GM19463 (cell line): ENCODE data around the gene ARMC8.

Source experiments
- ATAC-seq: cut with Tn5 transposase; IDR thresholded peaks from one replicate; pipeline ENCODE4 v1.9.1; 2021; ENCODE audit warnings: mild to moderate bottlenecking, moderate library complexity; ENCODE audit not compliant: unreplicated experiment

Gene ARMC8

DNA sequence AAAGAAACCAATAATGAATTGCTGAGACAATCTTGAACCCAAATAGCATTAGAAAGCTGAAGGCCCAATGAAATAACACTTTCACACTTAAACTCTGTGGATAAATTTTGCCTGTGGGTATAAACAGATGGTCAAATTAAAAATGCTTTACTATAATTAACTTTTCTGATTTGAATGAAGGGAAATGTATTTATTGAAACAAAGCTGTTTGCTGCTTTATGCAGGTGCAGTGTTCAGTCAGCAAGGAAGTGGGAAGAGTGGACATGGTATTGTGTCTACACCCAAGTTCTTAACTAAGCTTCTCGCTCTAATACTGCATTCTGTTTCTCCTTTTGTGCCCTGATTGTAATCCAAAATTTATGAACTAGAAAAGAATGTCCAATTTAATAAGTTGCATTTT is 110.8 kb downstream of the ARMC8 start:
- no peak for ATAC-seq

DNA sequence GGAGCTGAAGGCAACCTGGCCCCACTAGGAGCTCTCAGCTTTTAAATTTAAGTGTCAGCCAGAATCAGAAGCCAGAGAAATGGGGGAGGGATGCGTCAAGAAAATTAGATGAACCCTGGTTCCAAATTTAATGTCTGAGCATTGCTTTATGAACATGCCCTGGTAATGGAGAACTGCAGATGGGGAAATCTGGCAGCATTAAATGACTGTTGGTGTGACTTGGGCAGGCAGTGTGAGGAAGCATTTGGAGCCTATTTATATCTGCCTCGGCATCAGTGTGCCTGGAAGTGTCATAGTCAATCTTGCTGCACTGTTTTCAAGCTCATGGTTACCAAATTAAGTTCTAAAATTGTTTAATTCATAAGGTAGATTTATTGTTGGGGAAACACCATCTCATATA is 113.5 kb downstream of the ARMC8 start:
- no peak for ATAC-seq

DNA sequence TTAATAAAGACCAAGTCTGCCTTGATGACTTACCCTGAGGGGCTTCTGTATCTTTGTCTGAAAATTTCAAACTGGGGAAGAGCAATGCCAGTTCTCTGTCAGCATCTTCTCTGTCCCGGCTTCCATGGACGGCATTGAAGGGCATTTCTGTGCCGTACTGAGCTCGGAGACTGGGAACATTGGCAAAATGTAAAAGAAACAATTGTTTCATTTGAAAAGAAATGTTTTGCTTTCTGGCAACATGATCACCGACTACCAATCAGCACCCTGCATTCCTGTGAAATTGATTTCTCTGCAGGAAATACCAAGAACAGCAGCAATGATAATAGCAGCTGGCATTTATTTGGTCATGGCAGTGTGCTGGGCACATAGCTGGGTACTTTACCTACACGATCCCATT is 116.4 kb downstream of the ARMC8 start:
- no peak for ATAC-seq

DNA sequence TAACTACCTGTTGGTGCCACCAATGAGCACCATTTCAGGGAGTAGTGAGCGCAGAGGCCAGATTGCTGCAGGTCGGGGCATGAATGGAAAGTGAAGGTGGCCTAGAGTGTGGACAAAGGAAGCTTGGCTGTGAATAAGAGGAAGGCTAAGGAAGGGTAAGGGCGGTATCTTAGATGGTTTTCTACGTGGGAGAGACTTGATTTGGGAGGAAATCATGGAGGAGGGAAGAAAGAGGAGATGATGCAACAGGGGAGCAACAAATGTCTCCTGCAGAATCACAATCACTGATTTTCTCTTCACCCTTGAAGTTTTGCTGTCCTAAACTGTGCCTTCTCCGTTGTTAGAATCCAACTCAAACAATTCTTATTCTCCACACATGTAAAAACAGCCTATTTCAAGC is 120.8 kb downstream of the ARMC8 start:
- ATAC-seq, result no peak

DNA sequence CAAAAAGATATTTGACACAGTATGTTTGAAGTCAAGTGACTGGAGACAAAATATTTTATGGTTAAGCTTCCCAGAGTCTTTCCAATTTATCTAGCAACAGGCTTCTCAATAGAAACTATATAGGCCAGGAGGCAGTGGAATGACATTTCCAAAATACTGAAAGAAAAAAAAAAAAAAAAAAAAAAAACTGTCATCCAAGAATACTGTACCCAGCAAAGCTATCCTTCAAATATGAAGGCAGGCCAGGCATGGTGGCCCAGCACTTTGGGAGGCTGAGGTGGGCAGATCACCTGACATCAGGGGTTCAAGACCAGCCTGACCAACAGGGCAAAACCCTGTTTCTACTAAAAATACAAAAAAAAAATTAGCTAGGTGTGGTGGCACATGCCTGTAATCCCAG is 121.7 kb downstream of the ARMC8 start:
- no peak for ATAC-seq

DNA sequence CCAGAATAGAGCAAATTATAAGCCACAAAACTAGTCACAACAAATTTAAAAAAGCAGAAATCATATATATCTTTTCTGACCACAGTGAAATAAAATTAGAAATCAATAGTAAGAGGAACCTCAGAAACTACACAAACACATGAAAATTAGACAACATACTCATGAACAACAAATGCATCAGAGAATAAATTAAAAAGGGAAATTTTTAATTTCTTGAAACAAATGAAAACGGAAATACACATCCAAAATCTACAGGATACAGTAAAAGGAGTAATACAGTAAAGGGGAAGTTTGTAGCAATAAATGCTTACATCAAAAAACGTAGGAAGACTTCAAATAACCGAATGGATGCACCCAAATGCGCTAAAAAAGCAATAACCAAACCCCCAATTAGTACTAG is 123.4 kb downstream of the ARMC8 start:
- no peak for ATAC-seq

DNA sequence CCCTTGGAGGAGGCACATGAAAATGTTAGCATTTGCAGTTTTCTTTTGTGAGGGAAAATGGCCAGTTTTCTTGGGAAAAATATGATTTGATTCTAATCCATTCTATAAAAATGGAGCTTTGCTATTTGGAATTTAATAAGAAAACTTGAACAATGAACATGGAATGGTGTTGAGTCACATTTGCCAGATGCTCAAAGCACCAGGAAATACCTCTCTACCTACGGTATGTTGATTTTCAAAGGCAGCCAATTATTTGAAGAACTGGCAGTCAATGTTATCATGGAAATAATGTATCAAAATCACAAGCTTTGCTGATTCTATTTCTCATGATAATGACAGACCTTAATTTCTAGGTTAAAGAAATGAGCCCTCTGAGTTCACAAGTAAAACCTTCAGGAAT is 127.7 kb downstream of the ARMC8 start:
- ATAC-seq, result no peak

DNA sequence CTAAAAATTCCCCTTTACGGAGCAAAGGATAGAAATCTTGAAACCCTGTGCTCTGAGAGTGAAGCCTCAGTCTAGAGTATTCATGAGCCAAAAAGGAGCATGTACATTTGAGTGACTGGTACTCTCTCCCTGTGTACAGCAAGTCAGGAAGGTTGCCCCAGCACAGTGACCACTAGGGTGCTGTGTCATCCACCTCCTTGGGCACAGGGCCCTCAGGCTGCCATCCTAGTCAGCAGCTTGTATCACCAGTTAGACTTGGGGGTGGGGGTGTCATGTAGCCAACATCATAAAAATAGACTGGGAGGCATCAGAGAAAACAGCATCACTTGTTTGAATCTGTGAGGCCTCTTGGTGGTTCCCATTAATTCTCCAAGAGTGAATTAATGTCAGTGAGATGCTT is 130.6 kb downstream of the ARMC8 start:
- ATAC-seq, result no peak

DNA sequence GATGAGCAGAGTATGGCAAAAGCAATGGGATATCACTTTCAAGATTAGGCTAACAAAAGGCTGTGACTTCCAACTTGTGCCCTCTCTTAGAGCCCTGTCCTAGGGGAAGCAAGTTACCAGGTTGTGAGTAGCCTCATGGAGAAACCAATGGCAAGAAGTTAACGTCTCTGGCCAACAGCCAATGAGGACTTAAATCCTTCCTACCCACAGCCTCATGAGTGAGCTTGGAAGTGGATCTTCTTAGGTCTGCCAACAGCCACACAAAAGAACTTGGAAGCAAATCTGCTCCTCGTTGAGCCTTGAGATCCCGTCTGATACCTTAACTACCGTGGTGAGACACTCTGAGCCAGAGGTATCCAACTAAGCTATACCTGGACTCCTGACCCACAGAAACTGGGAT is 136.9 kb downstream of the ARMC8 start:
- ATAC-seq, result no peak

DNA sequence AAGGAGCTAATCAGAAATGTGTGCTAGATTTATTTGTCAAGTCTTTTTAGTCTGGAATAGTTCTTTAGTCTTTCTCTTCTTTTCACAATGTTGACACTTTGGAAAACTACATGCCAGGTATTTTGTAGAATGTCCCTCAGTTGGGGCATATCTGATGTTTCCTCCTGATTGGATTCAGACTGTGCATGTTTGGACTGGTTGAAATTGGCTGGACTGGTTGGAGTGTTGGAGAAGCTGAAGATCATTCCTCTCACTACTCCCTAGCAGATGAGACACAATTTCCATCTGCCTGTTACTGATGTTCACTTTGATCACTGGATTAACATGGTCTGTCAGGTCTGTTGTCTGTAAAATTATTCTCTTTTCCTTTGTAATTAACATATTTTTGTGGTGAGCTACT is 138.9 kb downstream of the ARMC8 start:
- ATAC-seq, result no peak

DNA sequence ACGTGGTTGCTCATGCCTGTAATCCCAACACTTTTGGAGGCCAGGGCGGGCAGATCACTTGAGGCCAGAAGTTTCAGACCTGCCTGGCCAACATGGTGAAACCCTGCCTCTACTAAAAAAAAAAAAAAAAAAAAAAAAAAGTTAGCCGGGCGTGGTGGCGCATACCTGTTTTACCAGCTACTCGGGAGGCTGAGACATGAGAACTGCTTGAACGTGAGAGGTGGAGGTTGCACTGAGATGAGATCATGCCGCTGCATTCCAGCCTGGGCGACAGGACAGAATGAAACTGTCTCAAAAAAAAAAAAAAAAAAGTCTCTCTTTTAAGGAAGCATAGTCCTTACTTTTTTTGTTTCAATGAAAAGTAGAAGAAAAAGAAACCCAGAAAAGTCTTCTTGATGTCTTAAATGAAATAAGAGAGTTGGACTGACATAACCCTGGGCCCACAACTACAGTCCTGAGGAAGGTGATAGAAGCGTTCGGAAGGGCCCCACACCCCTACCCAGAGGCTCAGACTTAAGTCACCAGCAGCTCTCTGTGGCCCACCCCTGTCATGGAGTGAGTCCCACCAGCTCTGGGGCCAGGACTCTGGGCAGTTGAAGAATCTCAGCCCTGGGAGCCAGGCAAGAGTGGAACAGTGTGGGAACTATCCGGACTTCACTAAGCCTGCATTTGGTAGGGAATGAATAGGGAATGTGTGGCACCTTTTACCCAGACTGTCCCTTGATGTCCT is 139.9 kb downstream of the ARMC8 start:
- no peak for ATAC-seq

DNA sequence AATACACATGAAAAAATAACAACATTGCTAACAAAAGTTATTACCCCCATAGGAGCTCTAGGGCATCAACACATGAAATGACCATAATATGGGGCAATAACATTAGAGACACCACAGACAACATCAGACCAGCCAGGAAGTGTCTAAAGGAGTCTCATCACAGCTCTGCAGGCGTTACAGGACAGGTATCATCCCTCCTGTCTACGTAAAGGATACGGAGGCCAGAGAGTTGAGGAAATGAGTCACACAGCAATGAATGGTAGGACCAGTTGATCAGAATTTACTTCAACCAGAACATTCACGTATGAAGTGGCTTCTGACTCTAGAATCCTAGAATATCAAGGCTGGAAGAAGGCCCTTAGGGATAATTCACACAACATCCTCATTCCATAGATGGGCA is 140.7 kb downstream of the ARMC8 start:
- no peak for ATAC-seq

DNA sequence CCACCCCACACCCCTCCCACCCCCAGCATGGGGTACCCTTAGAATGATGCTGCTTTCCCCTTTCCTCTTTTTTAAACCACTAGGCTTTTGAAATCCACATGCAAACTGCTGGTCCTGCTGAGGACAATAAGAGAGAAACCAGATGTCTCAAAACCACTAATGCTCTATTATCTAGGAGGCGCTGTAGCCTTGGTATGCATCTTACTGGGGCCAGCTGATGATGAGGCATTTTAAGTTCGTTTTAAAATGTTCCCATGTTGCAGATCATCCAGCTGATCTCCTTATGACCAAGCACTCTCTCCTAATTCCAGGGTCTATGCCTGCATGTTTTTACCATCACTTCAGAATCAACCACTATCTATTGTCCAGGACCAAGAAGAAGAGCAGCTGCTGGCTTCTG is 141.2 kb downstream of the ARMC8 start:
- no peak for ATAC-seq

DNA sequence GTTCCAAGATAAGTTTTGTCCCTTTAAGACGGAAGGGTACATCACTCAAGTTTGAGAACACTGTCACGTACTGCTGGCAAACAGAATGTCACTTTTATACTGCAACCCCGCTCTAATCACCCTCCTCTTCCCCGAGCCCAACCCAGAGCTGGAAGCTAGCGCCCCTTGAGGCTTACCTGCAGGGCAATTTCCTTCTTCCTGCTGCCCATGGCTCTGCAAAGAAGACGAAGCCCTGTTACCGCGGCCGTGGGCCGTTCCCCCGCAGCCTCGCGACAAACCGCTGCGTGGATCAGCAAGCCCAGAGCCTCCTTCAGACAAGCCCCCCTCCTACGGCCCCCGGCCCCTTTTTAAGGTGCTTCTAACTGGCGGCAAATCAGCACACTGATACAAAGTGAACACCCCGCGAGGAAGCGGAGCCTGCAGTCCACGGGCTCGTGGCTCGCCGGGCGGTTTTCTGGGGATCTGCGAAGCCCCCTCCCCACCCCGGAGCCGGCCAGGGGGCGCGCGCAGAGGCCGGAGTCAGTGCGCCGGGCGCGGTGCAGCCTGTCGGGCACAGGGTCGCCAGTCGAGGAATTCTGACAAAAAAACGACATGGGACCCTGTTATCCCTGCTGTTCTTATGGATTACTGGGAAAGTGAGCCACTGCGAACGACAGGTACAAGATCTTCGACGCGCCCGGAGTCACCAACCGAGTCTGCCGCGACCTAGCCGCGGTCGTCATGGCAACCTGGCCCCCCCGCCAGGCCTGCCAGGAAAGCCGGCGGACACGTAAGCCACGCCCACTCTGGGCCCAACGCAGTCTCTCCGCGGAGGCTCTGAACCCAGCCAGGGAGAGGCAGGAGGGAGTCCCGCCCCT is 142.3 kb downstream of the ARMC8 start, which contains the start of gene NME9:
Gene NME9 (minus strand): TSS at position 725 of the 857 bp plus-strand sequence. CDS start 516 bp downstream, at position 209.
- ATAC-seq, result peak; percentile 71

DNA sequence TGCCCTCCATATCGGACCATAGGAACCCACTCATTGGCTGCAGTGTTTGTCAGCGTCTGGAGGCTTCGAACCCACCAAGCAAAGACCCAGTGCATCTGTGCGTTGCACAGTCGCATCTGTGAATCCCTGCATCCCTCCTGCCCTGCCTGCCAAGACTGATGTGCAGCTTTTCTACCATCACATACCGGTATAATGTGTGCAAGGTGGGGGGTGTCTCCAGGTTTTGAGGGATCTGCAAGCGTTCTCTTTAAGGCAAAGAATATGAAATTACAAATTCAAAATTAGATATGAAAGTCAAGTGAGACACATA is 142.8 kb downstream of the ARMC8 start:
- no peak for ATAC-seq

DNA sequence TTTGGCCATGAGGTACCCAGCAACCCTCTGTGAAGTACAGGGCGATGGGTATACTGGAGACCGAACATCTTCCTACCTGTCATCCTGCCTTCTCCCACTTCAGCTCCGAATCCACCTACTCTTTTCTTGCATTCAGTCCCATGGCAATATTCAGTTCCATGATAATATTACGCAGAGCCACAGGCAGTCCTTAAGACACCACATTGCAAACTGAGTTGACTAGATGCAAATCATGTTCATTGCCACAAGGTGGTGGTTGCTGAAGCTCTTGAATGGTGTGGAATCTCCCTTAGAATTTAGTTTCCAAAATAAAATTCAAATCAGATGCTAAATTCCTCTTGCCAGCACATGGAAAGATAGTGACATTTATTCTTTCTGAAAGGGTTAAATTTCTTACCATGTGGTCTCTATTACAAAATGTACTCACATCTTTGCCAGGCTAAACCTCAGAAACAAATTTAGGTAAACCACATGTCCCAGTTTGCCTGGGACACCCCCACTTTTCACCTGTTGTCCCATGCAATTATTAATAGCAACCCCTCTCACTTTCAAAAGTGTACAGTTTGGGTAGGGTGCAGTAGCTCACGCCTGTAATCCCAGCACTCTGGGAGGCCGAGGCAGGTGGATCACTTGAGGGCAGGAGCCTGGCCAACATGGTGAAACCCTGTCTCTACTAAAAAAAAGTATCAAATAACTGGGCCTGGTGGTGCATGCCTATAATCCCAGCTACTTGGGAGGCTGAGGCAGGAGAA is 144.2 kb downstream of the ARMC8 start:
- ATAC-seq, result no peak

DNA sequence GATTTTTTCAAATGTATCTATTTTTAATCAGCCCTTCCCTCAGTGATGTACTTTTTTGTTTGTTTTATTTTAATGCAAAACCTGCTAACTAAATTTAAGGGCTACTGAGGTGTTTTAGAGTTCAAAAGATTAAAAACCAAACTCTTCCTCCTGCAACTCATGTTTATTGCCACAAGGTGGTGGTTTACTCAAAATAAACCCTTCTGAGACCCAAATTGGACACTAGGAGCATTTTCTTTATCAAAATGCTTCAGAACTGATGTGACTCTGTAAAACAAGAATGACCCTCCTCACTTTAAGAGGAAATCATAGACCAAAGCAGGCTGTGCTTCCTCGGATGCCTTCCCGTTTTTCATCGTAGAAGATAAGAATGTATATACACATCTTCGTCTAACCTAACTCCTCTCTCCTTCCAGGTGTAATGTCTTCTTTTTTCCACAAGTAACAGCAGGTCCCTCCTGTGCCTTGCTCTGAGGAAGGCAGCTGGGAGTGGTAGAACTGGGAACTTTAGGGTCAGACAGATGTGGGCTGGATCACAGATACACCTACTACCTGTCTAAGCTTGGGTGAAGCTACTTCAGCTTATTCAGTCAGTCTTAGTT is 145.5 kb downstream of the ARMC8 start:
- no peak for ATAC-seq

DNA sequence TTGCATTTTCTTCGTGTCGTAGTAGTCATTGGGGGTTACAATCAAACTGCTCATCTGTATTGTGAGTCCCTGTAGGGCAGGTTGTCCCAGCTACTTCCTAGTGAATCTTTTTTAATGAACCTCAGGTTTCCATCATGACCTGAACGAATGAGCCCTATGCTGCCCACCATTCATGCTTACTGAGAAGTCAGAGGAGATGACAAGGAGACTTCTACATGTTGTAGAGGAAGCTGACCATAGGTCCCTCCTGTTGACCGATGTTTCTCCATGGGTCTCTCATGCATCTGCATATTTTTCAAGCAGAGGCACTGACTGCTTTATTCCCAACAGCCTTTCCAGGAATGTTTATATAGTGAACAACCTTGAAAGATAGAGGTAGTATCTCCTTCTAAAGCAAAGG is 147.5 kb downstream of the ARMC8 start:
- no peak for ATAC-seq

DNA sequence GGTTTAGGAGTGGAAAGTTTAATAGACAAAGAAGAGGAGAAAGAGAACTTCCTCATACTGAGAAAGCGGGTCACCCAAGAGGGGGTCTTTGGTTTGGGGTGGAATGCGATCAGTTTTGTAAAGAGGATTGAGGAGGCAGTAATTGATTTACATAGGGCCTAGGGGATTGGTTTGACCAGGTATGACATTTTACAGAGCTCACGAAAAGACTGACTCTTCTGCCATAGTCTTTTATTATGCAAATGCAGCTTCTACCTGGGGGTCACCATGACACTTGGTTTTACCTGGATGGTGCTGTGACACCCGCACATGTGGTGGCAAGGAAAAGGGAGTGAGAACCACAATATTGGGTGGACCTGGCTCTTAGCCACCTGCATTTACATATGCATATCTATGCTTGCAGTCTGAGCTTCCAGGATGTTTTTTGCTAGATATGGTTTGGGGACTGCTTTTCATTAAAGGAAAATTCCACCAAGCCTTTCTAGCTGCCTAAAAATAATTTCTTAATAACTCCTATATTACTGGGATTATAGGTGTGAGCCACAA is 149.4 kb downstream of the ARMC8 start:
- no peak for ATAC-seq

DNA sequence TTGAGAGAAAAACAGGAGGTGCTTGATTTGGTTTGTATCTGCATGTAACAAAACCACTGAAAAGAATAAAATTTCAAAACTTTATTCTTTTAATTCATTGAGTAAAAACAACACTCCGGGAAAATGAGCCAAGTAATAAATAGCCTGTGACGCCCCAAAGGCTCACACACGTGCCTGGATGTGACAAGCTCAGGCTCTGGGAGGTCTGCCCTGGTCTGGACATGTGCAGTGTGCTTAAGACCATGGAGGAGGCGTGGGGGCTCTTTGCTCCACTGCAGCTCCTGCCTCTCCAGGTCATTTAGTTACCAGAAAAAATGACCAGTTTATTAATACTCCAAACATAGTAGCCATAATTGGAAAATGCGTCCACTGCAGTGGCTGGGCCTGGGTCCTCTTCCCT is 151.1 kb downstream of the ARMC8 start:
- ATAC-seq, result no peak

DNA sequence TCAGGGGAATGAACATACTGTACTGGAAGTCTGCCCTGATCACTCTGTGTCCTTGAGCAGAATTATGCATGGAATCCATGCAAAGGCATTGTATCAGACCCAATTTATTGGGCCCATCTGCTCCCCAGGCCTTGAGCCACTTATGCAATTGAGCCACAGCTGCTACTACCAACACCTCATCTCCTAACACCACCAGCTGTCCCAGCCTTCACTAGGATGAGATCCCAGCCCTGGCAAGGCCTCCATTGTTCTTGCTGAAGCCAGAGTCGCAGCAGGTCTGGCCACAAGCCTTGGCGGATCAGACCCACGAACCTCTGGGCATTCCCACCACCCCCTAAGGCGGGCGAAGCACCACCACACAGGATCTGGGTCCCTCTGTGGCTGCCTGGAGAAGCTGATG is 151.7 kb downstream of the ARMC8 start:
- ATAC-seq, result no peak
